ENCODE results near the gene TBX15. TPM values are rescaled to one million over a fixed set of nuclear protein-coding genes. Genes with fewer than 3 reads are reported as not detected.

Gene TBX15
- total RNA-seq, 1 donor from 2014 or later = 0.15 TPM

- Histone ChIP-seq H3K4me3 (no peak overlapping the region), H3K9me3 (no peaks in the 10 kb centered on the region), H3K4me1 (no peaks in the 10 kb centered on the region), H3K36me3 (no peaks in the 10 kb centered on the region), H3K27ac (no peak overlapping the region), H3K27me3 (ENCODE audit: low read depth) (no peaks in the 10 kb centered on the region)
- TF ChIP-seq CTCF (IDR thresholded peaks at IDR 0.05) = no peak
- DNase-seq = no peak
- ATAC-seq = no peak
- intact Hi-C loops (cut with DNase I) = no loop called here
Observed at GRCh38 chr1:119015547-119015946, 27.4 kb upstream of the TBX15 start.

DNA sequence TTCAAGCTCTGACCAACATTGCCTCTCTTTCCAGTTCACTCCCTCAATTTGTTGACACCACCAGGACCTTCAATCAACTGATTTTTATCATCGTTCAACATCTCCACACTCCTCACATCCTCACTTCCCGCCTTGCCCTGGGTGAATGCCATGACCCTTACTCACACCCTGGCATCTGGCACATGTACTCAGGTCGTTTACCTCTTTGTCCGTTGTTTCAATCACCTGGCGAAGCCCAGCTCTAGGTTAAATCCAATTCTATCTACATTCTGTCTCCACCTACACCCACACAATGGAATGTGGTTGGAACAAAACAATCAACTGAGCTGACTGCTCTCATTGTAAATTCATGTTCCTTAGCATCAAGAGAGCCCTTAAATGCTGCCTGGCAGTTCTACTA is 24.2 kb upstream of the TBX15 start:
- Histone ChIP-seq H3K4me3 (no peak overlapping the region), H3K36me3 (no peaks in the 10 kb centered on the region), H3K9me3 (no peaks in the 10 kb centered on the region), H3K4me1 (peaks cover 16% of the 10 kb centered on the region), H3K27me3 (ENCODE audit: low read depth) (peaks cover 19% of the 10 kb centered on the region), H3K27ac (no peak overlapping the region)
- DNase-seq (no peak), ATAC-seq (no peak)
- intact Hi-C loops (cut with DNase I) = no loop called here
- TF ChIP-seq CTCF (IDR thresholded peaks at IDR 0.05) = no peak

DNA sequence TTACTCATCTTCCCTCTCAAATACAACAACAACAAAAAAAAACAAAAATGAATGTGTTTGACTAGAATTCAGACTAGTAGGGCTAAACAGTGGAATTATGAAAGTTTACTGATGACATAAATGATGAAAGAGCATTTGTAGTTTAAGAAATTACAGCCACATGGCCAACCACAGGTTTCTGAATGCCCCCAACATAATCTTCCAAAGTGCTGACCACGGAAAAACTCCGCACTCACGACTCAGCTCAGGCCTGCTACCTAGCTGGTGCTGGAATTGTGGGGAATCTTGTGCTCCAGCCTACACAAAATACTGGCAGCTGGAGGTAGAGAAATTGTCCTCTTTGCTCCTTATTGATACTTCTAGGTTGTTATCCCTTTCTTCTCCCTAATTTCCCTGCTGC is 23.6 kb upstream of the TBX15 start:
- Histone ChIP-seq H3K4me1 (peaks cover 23% of the 10 kb centered on the region), H3K36me3 (no peaks in the 10 kb centered on the region), H3K27me3 (ENCODE audit: low read depth) (peaks cover 25% of the 10 kb centered on the region), H3K27ac (no peak overlapping the region), H3K4me3 (no peak overlapping the region), H3K9me3 (no peaks in the 10 kb centered on the region)
- intact Hi-C loops (cut with DNase I) = no loop called here
- no peak for ATAC-seq
- DNase-seq = no peak
- no peak for TF ChIP-seq CTCF (IDR thresholded peaks at IDR 0.05)

- ATAC-seq = no peak
- Histone ChIP-seq H3K36me3 (no peaks in the 10 kb centered on the region), H3K27me3 (ENCODE audit: low read depth) (peaks cover 31% of the 10 kb centered on the region), H3K4me3 (no peak overlapping the region), H3K27ac (no peak overlapping the region), H3K9me3 (no peaks in the 10 kb centered on the region), H3K4me1 (peaks cover 29% of the 10 kb centered on the region)
- no peak for DNase-seq
- intact Hi-C loops (cut with DNase I) = no loop called here
- TF ChIP-seq CTCF (IDR thresholded peaks at IDR 0.05) = no peak
Observed at GRCh38 chr1:119011116-119011515, 23.0 kb upstream of the TBX15 start.

- no peak for ATAC-seq
- no peak for DNase-seq
- intact Hi-C loops (cut with DNase I) = no loop called here
- Histone ChIP-seq H3K4me3 (no peak overlapping the region), H3K9me3 (no peaks in the 10 kb centered on the region), H3K27ac (no peak overlapping the region), H3K4me1 (peaks cover 29% of the 10 kb centered on the region), H3K27me3 (ENCODE audit: low read depth) (peaks cover 40% of the 10 kb centered on the region), H3K36me3 (no peaks in the 10 kb centered on the region)
- TF ChIP-seq CTCF (IDR thresholded peaks at IDR 0.05) = no peak
Observed at GRCh38 chr1:119010201-119010600, 22.1 kb upstream of the TBX15 start.

DNA sequence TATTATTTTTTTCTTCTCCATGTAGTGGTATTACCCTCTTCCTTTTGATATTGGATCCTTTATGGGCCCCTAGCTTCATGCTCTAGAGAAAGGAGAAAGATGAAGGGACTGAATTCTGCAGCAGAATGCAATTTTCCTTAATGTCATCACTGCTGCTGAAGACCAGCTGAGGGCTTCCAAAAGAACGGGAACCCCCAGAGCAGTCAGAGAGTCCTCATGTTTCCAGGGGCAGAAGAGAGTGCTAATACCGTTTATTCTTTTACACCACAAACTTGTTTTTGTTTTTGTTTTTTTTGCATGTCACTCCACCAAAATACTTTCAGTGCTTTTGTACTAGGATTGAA is 21.1 kb upstream of the TBX15 start:
- H3K27me3 ChIP-seq (ENCODE audit: low read depth) = peaks cover 50% of the 10 kb centered on the region
- H3K27ac ChIP-seq = no peak overlapping the region
- peaks cover 29% of the 10 kb centered on the region for H3K4me1 ChIP-seq
- DNase-seq (no peak), ATAC-seq (no peak)
- intact Hi-C loops (cut with DNase I) = loop anchor here (5.0 kb wide), 1 partner anchor 857 kb away; no protein-coding TSS in a partner anchor
- H3K4me3 ChIP-seq = no peak overlapping the region
- no peaks in the 10 kb centered on the region for H3K9me3 ChIP-seq
- TF ChIP-seq CTCF (IDR thresholded peaks at IDR 0.05) = no peak
- H3K36me3 ChIP-seq = no peaks in the 10 kb centered on the region

Measured in lower lobe of right lung (tissue), 2 donors.